Measurements from ENCODE around the gene DDAH1.

DNA sequence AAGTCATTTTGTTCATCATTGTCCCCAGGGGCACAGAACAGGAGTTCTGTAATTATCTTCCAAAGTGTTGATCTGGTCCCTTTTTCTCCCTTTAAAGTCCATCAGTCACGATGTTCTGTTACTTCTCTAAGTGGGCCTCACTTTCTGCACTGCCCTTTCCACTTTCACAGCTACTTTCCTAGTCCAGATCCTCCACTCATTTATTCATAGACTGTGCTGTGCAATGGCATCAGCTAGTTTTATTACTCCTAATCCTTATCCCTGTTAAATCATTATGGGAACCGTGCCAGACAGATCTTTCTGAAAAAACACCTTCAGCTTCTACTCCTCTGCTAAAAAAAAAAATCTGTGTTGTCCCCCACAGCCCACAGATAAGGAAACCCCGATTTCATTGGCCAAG, 124.5 kb downstream of the DDAH1 start:
- TF ChIP-seq CTCF (IDR thresholded peaks at IDR 0.05; ENCODE audit: low read depth, low read length), result no peak
- no peak for TF ChIP-seq EZH2phosphoT487 (IDR thresholded peaks at IDR 0.05; ENCODE audit: low read depth)
